Esophagus squamous epithelium (tissue), 5 donors: ENCODE data around the gene RAB8A. TPM values are rescaled to one million over a fixed set of nuclear protein-coding genes. Genes with fewer than 3 reads are reported as not detected.
A peak's percentile ranks its signal among the peaks of the same experiment; 100 is the strongest.

Experiments
- DNase-seq: peaks from one replicate; lab custom pipeline; 2025; lab: John Stamatoyannopoulos, UW
- H3K27ac ChIP-seq, 4 donors: fragments of 200-600 bp; sonication (generic); one replicate each; pipeline ENCODE4 v1.5.1; 2016 to 2019; ENCODE audit warnings: mild to moderate bottlenecking in 1 of 4
- H3K27me3 ChIP-seq, 4 donors: fragments of 200-600 bp; sonication (generic); 1 replicate in 3 of 4; 2 replicates in 1 of 4; pipeline versions ENCODE4 v1.5.1 to v1.6.0; 2017 to 2021; ENCODE audit warnings: antibody characterized with exemption in 1 of 4
- H3K36me3 ChIP-seq, 3 donors: fragments of 200-600 bp; sonication (generic); one replicate each; pipeline ENCODE4 v1.5.1; 2016 to 2019
- H3K4me1 ChIP-seq, 3 donors: fragments of 200-600 bp; sonication (generic); one replicate each; pipeline ENCODE4 v1.5.1; 2017 to 2019
- H3K4me3 ChIP-seq, 4 donors: fragments of 200-600 bp; sonication (generic); 1 replicate in 3 of 4; 2 replicates in 1 of 4; pipeline ENCODE4 v1.5.1; 2016 to 2019; ENCODE audit warnings: mild to moderate bottlenecking in 2 of 4, moderate library complexity in 1 of 4
- H3K9me3 ChIP-seq, 3 donors: fragments of 200-600 bp; sonication (generic); one replicate each; pipeline ENCODE4 v1.5.1; 2016 to 2019
- CTCF ChIP-seq, 6 experiments: fragments of 450-650 bp in 4 of 6; fragments of 200-600 bp in 2 of 6; sonication (generic) in 2 of 6; IDR thresholded peaks; one replicate each; pipeline ENCODE4 v1.5.1; 2016 to 2019; ENCODE audit warnings: antibody characterized with exemption in 6 of 6, mild to moderate bottlenecking in 4 of 6, moderate library complexity in 4 of 6
- POLR2A ChIP-seq, 4 donors: fragments of 450-650 bp; IDR thresholded peaks; one replicate each; pipeline ENCODE4 v1.6.1; 2017; ENCODE audit warnings: antibody characterized with exemption in 4 of 4, mild to moderate bottlenecking in 4 of 4, moderate library complexity in 3 of 4
- WGBS, 2 donors: methylation state at CpG; one replicate each; pipeline ENCODE4 v1.1.5; 2018; 5-methylcytosine and 5-hydroxymethylcytosine counted together
- intact Hi-C: fragments of 100-400 bp; cut with DNase I; formaldehyde crosslinking; loops from one replicate; pipeline ENCODE4 v1.15.0; 2022
- total RNA-seq, 4 donors: library from RNA; depleted of rRNA; stranded (reverse); fragments of >200 nt; gene quantifications; one replicate each; pipeline ENCODE4 v1.1.0, GENCODE V29; 2016
- donor health status: DM: yes; HTN: yes; CAD: no.

The RAB8A gene
- total RNA-seq, result 10 to 100 TPM; 39.5 to 70.9 (median 46.4) TPM

- TF ChIP-seq CTCF (IDR thresholded peaks at IDR 0.05), result peak; percentile 89 to 100 (median 100)
- TF ChIP-seq POLR2A (IDR thresholded peaks at IDR 0.05), result peak in 2 of 4 donors; percentile 28 to 58
- H3K4me1 ChIP-seq, result peaks cover 16 to 60% (median 33%) of the 10 kb centered on the region in 3 donors
- intact Hi-C loops, result loop anchor here (10.0 kb wide), 1 partner anchor 47 kb away; no protein-coding TSS in a partner anchor
- peaks cover 0 to 16% (median 0%) of the 10 kb centered on the region in 3 donors for H3K36me3 ChIP-seq
- no peaks in the 10 kb centered on the region for H3K9me3 ChIP-seq
- H3K4me3 ChIP-seq, result peak within 1 kb of the TSS; percentile 69 to 83 (median 76)
- DNase-seq, result peak; percentile 97
- peak within 1 kb of the TSS; percentile 91 to 95 (median 94) for H3K27ac ChIP-seq
- no peaks in the 10 kb centered on the region for H3K27me3 ChIP-seq
- WGBS, 2 donors, result 0 to 1% methylated on average over 7 to 20 of the region's 81 CpGs
Observed at GRCh38 chr19:16111160-16111908, at the start of gene RAB8A. RAB8A (plus strand) TSS chr19:16111889; CDS start chr19:16111902, 13 bp downstream.

GRCh38 chr19:16061943-16062342, 49.7 kb upstream of the RAB8A start:
- 65 to 81% methylated on average over 4 of the region's 4 CpGs for WGBS, 2 donors
- no peaks in the 10 kb centered on the region for H3K9me3 ChIP-seq
- H3K27me3 ChIP-seq, result no peaks in the 10 kb centered on the region
- no peak overlapping the region for H3K4me3 ChIP-seq
- H3K36me3 ChIP-seq, result no peaks in the 10 kb centered on the region
- H3K4me1 ChIP-seq, result peaks cover 4 to 30% (median 20%) of the 10 kb centered on the region in 3 donors
- no peak overlapping the region for H3K27ac ChIP-seq
- DNase-seq, result no peak
- no peak for TF ChIP-seq POLR2A (IDR thresholded peaks at IDR 0.05)
- no peak for TF ChIP-seq CTCF (IDR thresholded peaks at IDR 0.05)
- intact Hi-C loops, result loop anchor here (10.0 kb wide), 1 partner anchor 53 kb away; the partner anchor contains the start of gene RAB8A

- no peak for DNase-seq
- Histone ChIP-seq H3K27ac (peak overlapping the region in 1 of 4 donors; percentile 28), H3K4me3 (no peak overlapping the region), H3K27me3 (no peaks in the 10 kb centered on the region), H3K9me3 (no peaks in the 10 kb centered on the region), H3K36me3 (no peaks in the 10 kb centered on the region), H3K4me1 (peaks cover 4 to 38% (median 26%) of the 10 kb centered on the region in 3 donors)
- TF ChIP-seq CTCF (IDR thresholded peaks at IDR 0.05) (peak; percentile 80 to 88 (median 81)), POLR2A (IDR thresholded peaks at IDR 0.05) (no peak)
- WGBS, 2 donors, result 69 to 100% methylated on average over 1 to 2 of the region's 2 CpGs
- intact Hi-C loops, result loop anchor here (10.0 kb wide), 1 partner anchor 52 kb away; the partner anchor contains the start of gene RAB8A
Observed at GRCh38 chr19:16062789-16063188, 48.9 kb upstream of the RAB8A start.

GRCh38 chr19:16064209-16064889, 47.3 kb upstream of the RAB8A start:
- WGBS, 2 donors, result 78 to 93% methylated on average over 3 to 9 of the region's 16 CpGs
- Histone ChIP-seq H3K9me3 (no peaks in the 10 kb centered on the region), H3K27ac (peak overlapping the region; percentile 23 to 99 (median 92)), H3K27me3 (no peaks in the 10 kb centered on the region), H3K4me1 (peaks cover 4 to 51% (median 26%) of the 10 kb centered on the region in 3 donors), H3K36me3 (no peaks in the 10 kb centered on the region), H3K4me3 (no peak overlapping the region)
- TF ChIP-seq POLR2A (IDR thresholded peaks at IDR 0.05) (no peak), CTCF (IDR thresholded peaks at IDR 0.05) (no peak)
- intact Hi-C loops, result loop anchor here (10.0 kb wide), 1 partner anchor 50 kb away; the partner anchor contains the start of gene RAB8A
- DNase-seq, result no peak
